Activated CD4-positive, alpha-beta memory T cell treated with anti-CD3 and anti-CD28 coated beads for 36 hours (primary cell): ENCODE data around the gene SLC49A3. TPM values are rescaled to one million over a fixed set of nuclear protein-coding genes. Genes with fewer than 3 reads are reported as not detected.

Source experiments
- CTCF ChIA-PET: fragments of 350-600 bp; sonication (Branson Sonifier 250); formaldehyde crosslinking; loops from one replicate; lab custom pipeline; 2021; ENCODE audit warnings: antibody characterized with exemption, inconsistent platforms; lab: Charles Lee
- POLR2A ChIA-PET: fragments of 350-600 bp; sonication (Branson Sonifier 250); formaldehyde crosslinking; loops from one replicate; lab custom pipeline; 2021; ENCODE audit warnings: antibody characterized with exemption; lab: Charles Lee
- DNase-seq: peaks from one replicate; pipeline ENCODE4 v3.0.0-alpha.2; 2020
- H3K27ac Mint-ChIP-seq: one replicate; pipeline ENCODE4 v1.8.0; 2021; ENCODE audit warnings: mixed read lengths
- H3K27me3 Mint-ChIP-seq: one replicate; pipeline ENCODE4 v1.8.0; 2021; ENCODE audit warnings: mixed read lengths
- H3K36me3 Mint-ChIP-seq: one replicate; pipeline ENCODE4 v1.8.0; 2021; ENCODE audit warnings: mixed read lengths
- H3K4me1 Mint-ChIP-seq: one replicate; pipeline ENCODE4 v1.8.0; 2021; ENCODE audit warnings: low read depth, mixed read lengths
- H3K4me3 Mint-ChIP-seq: one replicate; pipeline ENCODE4 v1.8.0; 2021; ENCODE audit warnings: mild to moderate bottlenecking, mixed read lengths
- H3K9me3 Mint-ChIP-seq: one replicate; pipeline ENCODE4 v1.8.0; 2021; ENCODE audit warnings: mixed read lengths
- intact Hi-C: fragments of 100-400 bp; cut with micrococcal nuclease; formaldehyde crosslinking; loops from one replicate; pipeline ENCODE4 v1.15.1; 2023
- total RNA-seq, 2 experiments: library from RNA; stranded (reverse); gene quantifications; one replicate each; pipeline ENCODE4 v1.2.3, GENCODE V29; 2021

The SLC49A3 gene
- total RNA-seq, 2 experiments from 2014 or later, result 0.19 TPM; not detected in 1

DNA sequence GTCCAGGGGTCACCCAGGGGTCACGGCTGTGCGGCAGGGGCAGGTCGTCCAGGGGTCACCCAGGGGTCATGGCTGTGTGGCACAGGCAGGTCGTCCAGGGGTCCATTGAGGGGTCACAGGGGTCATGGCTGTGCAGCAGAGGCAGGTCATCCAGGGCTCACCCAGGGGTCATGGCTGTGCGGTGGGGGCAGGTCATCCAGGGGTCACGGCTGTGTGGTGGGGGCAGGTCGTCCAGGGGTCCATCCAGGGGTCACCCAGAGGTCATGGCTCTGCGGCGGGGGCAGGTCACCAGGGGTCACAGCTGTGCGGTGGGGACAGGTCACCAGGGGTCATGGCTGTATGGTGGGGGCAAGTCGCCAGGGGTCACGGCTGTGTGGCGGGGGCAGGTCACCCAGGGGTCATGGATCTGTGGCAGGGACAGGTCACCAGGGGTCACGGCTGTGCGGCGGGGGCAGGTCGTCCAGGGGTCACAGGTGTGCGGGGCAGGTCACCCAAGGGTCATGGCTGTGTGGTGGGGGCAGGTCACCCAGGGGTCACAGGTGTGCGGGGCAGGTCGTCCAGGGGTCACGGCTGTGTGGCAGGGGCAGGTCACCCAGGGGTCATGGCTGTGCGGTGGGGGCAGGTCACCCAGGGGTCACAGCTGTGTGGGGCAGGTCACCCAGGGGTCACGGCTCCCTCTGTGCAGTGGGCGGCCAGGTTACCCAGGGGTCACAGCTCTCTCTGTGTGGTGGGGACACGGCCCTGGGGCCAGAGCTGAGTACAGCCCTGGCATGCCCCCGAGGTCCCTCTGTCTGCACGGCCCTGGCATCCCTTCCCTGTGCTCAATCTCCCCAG is 30.9 kb downstream of the SLC49A3 start:
- POLR2A ChIA-PET, result no interaction called here
- DNase-seq, result no peak
- H3K27ac Mint-ChIP-seq, result no peak overlapping the region
- no peaks in the 10 kb centered on the region for H3K9me3 Mint-ChIP-seq
- peaks cover 5% of the 10 kb centered on the region for H3K36me3 Mint-ChIP-seq
- CTCF ChIA-PET, result no interaction called here
- H3K4me3 Mint-ChIP-seq, result no peak overlapping the region
- H3K4me1 Mint-ChIP-seq, result no peaks in the 10 kb centered on the region
- no peaks in the 10 kb centered on the region for H3K27me3 Mint-ChIP-seq
- intact Hi-C loops, result no loop called here

GRCh38 chr4:657338-657833 is 31.6 kb downstream of the SLC49A3 start:
- intact Hi-C loops, result no loop called here
- peaks cover 5% of the 10 kb centered on the region for H3K36me3 Mint-ChIP-seq
- H3K27me3 Mint-ChIP-seq, result no peaks in the 10 kb centered on the region
- ChIA-PET CTCF (no interaction called here), POLR2A (no interaction called here)
- no peak overlapping the region for H3K4me3 Mint-ChIP-seq
- H3K9me3 Mint-ChIP-seq, result no peaks in the 10 kb centered on the region
- H3K4me1 Mint-ChIP-seq, result no peaks in the 10 kb centered on the region
- no peak for DNase-seq
- H3K27ac Mint-ChIP-seq, result no peak overlapping the region

DNA sequence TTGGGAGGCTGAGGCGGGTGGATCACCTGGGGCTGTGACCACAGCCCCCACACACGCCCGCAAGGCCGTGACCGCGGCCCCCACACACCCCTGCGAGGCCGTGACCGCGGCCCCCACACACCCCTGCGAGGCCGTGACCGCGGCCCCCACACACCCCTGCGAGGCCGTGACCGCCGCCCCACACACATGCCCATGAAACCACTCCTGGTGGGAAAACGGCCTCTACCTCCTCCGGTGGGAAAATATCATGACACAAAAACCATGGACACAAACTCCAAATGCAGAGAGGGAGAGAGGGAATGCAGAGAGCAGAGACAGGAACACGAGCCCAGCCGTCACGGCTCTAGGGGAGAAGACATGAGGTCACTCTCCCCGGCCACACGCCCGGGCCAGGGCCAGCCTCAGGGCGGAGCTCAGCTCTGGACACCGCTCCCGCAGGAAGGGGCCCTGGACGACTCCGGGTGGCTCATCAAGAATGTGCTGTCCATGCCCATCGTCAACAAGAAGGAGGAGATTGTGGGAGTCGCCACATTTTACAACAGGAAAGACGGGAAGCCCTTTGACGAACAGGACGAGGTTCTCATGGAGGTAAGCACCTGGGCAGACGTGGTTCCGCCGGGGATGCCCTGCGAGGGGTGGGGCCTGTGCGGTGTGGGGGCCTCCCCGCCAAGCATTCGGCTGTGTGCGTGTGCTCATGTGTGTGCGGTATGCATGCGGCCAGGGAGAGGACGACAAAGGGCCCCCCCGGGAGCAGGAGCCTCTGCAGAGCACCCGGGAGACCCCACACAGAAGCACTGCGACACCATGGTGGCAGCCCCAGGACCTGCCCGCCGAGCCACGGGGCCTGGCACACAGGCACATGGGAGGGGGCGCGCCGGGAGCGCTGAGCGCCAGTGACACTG is 32.3 kb downstream of the SLC49A3 start:
- DNase-seq, result no peak
- Mint-ChIP-seq H3K4me3 (no peak overlapping the region), H3K4me1 (no peaks in the 10 kb centered on the region), H3K9me3 (no peaks in the 10 kb centered on the region), H3K27me3 (peaks cover 4% of the 10 kb centered on the region), H3K36me3 (peaks cover 5% of the 10 kb centered on the region), H3K27ac (no peak overlapping the region)
- ChIA-PET CTCF (no interaction called here), POLR2A (no interaction called here)
- intact Hi-C loops, result no loop called here

- DNase-seq, result no peak
- intact Hi-C loops, result no loop called here
- Mint-ChIP-seq H3K9me3 (no peaks in the 10 kb centered on the region), H3K27ac (no peak overlapping the region), H3K36me3 (peaks cover 2% of the 10 kb centered on the region), H3K4me1 (no peaks in the 10 kb centered on the region), H3K4me3 (no peak overlapping the region), H3K27me3 (peaks cover 4% of the 10 kb centered on the region)
- ChIA-PET POLR2A (no interaction called here), CTCF (no interaction called here)
Measured at GRCh38 chr4:655464-656151, 33.3 kb downstream of the SLC49A3 start.

DNA sequence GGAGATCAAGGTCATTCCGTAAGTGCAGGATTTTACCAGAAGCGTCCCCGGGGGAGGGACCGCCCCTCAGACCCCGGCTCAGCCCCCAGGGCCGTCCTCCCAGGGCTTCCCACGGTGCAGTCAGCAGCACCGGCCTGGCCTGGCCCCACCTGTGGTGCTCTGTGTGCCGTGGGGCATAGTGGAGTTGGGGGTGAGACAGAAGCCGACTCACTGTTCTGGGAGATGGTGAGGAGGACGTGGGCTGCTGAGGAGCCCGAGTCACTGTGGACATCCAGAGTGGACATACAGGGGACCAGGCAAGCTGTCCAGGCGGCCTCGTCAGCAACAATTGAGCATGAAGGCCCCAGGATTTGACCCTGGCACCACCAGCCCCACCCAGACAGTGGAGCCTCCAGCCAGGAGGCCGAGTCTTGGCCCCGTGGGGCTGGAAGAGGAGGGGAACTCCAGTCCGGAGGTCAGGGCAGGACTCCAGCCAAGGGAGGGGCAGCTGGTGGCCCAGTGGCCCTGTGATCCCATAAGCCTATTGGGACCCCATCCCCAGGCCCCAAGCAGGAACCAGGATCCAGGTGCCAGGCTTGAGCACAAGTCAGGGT is 34.0 kb downstream of the SLC49A3 start:
- peaks cover 4% of the 10 kb centered on the region for H3K27me3 Mint-ChIP-seq
- no peaks in the 10 kb centered on the region for H3K9me3 Mint-ChIP-seq
- H3K27ac Mint-ChIP-seq, result no peak overlapping the region
- POLR2A ChIA-PET, result no interaction called here
- no peaks in the 10 kb centered on the region for H3K4me1 Mint-ChIP-seq
- CTCF ChIA-PET, result no interaction called here
- no peak for DNase-seq
- H3K4me3 Mint-ChIP-seq, result no peak overlapping the region
- intact Hi-C loops, result no loop called here
- H3K36me3 Mint-ChIP-seq, result peaks cover under 1% of the 10 kb centered on the region

DNA sequence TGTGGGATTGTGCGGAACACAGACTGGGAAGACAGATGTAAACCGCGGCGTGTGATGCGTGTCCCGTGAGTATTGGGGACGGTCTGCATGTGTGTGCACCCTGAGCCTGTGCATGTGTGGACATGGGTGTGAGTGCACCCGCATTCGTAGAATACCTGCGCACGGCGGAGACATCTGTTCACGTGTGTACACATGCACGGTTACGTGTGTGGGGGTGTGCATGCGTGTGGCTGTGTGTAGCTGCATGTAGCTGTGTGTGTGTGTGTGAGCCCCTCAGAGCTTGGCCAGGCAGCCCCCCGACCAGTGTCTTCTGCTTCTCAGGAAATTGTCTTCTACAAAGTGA is 34.5 kb downstream of the SLC49A3 start:
- no peak overlapping the region for H3K4me3 Mint-ChIP-seq
- H3K27me3 Mint-ChIP-seq, result peaks cover 4% of the 10 kb centered on the region
- no peak for DNase-seq
- no peaks in the 10 kb centered on the region for H3K4me1 Mint-ChIP-seq
- POLR2A ChIA-PET, result no interaction called here
- no peaks in the 10 kb centered on the region for H3K36me3 Mint-ChIP-seq
- intact Hi-C loops, result no loop called here
- H3K9me3 Mint-ChIP-seq, result no peaks in the 10 kb centered on the region
- CTCF ChIA-PET, result no interaction called here
- no peak overlapping the region for H3K27ac Mint-ChIP-seq

DNA sequence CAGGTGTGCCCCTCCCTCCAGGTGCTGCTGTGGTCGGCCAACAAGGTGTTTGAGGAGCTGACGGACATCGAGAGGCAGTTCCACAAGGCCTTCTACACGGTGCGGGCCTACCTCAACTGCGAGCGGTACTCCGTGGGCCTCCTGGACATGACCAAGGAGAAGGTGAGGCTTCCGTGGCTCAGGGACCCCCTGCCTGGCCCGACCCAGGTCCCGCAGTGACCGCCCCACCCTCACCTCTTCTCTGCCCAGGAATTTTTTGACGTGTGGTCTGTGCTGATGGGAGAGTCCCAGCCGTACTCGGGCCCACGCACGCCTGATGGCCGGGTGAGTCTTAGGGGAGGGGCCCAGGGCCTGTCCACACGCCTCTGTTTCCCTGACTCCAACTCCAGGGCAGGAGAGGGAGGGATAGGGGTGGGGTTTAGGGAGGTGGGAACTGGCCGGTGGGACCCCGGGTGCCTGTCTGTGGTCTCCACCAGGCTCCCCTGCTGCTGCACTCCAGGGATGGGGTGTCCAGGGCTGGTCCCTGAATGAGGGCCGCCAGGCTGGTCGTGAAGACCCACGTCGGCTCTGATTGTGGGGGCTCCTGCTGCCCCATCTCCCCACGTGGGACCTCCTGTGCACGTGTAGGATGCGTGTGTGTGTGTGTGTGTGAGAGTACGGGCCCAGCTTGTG is 35.0 kb downstream of the SLC49A3 start:
- no peaks in the 10 kb centered on the region for H3K36me3 Mint-ChIP-seq
- no peaks in the 10 kb centered on the region for H3K9me3 Mint-ChIP-seq
- POLR2A ChIA-PET, result no interaction called here
- intact Hi-C loops, result no loop called here
- CTCF ChIA-PET, result no interaction called here
- peaks cover 4% of the 10 kb centered on the region for H3K27me3 Mint-ChIP-seq
- no peak overlapping the region for H3K27ac Mint-ChIP-seq
- H3K4me1 Mint-ChIP-seq, result no peaks in the 10 kb centered on the region
- H3K4me3 Mint-ChIP-seq, result no peak overlapping the region
- no peak for DNase-seq

- H3K9me3 Mint-ChIP-seq, result no peaks in the 10 kb centered on the region
- no peaks in the 10 kb centered on the region for H3K36me3 Mint-ChIP-seq
- CTCF ChIA-PET, result no interaction called here
- POLR2A ChIA-PET, result no interaction called here
- H3K27ac Mint-ChIP-seq, result no peak overlapping the region
- intact Hi-C loops, result no loop called here
- H3K4me1 Mint-ChIP-seq, result no peaks in the 10 kb centered on the region
- peaks cover 4% of the 10 kb centered on the region for H3K27me3 Mint-ChIP-seq
- no peak overlapping the region for H3K4me3 Mint-ChIP-seq
- DNase-seq, result no peak
Measured at GRCh38 chr4:653080-653821, 35.7 kb downstream of the SLC49A3 start.

DNA sequence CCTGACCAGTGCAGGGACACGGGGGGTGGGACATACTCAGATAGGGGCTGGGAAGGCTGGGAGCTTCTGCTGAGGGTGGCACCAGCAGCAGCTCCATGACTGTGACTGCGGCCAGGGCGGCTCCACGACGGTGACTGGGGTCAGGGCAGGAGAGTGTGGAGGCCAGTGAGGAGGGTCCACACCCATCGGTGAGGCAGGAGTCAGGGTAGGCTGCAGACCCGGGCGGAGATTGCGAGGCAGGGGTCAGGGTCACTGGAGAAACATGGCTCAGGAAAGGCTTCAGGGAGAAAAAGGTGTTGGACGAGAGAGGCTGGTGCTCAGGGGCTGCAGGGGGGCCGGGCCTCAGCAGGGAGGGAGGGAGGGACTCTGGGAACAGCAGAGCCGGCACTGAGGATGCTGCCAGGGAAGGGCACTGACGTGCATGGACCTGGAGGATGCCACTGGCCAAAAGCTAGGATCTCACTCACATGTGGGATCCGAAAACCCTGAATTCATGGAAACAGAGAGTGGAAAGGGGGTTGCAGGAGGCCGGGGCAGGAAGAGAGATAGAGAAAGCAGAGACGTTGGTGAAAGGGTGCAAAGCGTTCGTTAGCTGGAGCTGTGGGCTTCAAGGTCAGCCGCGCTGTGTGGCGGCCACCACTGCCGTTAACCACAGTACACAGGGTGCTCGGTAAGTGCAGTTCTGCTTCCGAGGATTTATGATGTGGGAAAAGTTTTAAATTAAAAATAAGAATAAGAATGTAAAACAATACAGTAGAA is 36.9 kb downstream of the SLC49A3 start:
- Mint-ChIP-seq H3K4me3 (no peak overlapping the region), H3K9me3 (no peaks in the 10 kb centered on the region), H3K36me3 (no peaks in the 10 kb centered on the region), H3K27ac (no peak overlapping the region), H3K4me1 (no peaks in the 10 kb centered on the region), H3K27me3 (peaks cover 9% of the 10 kb centered on the region)
- ChIA-PET CTCF (no interaction called here), POLR2A (no interaction called here)
- intact Hi-C loops, result no loop called here
- no peak for DNase-seq

- no peak overlapping the region for H3K4me3 Mint-ChIP-seq
- no peaks in the 10 kb centered on the region for H3K36me3 Mint-ChIP-seq
- H3K9me3 Mint-ChIP-seq, result no peaks in the 10 kb centered on the region
- H3K27me3 Mint-ChIP-seq, result peaks cover 11% of the 10 kb centered on the region
- no peak for DNase-seq
- POLR2A ChIA-PET, result no interaction called here
- no peak overlapping the region for H3K27ac Mint-ChIP-seq
- CTCF ChIA-PET, result no interaction called here
- intact Hi-C loops, result no loop called here
- peaks cover 4% of the 10 kb centered on the region for H3K4me1 Mint-ChIP-seq
Measured at GRCh38 chr4:650951-651883, 37.7 kb downstream of the SLC49A3 start.
